Measurements from ENCODE around the gene HIP1. TPM values are rescaled to one million over a fixed set of nuclear protein-coding genes. Genes with fewer than 3 reads are reported as not detected.

HIP1 gene
- total and polyA plus RNA-seq, 2 of the 13 experiments (the other 11 are each of a cell fraction or from before 2014, with no cell fraction given), result 4.5 to 6.2 TPM

DNA sequence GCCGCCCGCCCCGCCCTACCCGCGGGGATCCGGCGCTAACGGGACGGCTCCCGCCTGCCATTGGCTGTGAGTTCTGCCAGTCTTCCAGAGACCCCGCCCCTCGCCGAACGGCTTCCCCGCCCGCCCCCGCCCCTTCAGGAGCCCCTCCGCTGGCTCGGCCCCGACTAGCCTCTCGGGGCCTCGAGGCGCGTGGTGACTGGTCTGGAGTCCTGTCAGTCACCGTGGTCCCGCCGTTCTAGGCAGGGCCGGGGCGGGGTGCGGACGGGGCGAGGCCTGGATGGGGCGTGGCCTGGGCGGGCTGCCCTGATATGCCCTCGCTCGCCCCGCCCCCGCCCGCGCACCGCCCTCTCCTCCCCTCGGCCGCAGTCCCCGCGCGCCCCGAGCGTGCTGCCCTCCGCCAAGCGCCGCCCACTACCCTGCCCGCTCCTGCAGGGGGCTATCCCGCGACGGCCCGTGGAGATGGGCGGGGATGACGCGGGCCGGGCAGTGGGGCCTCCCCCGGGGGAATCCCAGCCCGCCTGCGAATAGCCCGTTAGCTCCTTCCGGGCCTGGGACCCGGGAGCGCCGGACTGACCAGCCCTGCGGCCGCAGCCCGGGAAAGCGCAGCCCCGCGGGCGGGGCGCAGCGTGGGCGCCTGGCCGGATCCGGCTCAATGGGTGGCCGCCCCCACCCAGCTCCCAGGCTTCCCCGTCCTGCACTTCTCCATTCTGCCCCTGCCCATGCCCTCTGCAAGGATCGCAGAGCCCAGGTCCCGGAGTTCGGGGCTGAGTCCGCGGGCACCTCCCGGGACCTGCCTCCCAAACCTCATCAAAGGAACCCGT lies 444 bp upstream of the HIP1 start (continued):
- no peak for TF ChIP-seq PPARG (CRISPR knock-in tag; conservative IDR thresholded peaks at IDR 0.05)
- 0 out of 2 replicates have a peak, but pooled peaks have one; percentile 21 for TF ChIP-seq ZBTB7B (CRISPR knock-in tag; IDR thresholded peaks at IDR 0.05)
- TF ChIP-seq GABPB1 (CRISPR knock-in tag; IDR thresholded peaks at IDR 0.05), result peak; percentile 86
- no peak for TF ChIP-seq SKI (IDR thresholded peaks at IDR 0.05; ENCODE audit: partially characterized antibody)
- TF ChIP-seq, protein P1, sequence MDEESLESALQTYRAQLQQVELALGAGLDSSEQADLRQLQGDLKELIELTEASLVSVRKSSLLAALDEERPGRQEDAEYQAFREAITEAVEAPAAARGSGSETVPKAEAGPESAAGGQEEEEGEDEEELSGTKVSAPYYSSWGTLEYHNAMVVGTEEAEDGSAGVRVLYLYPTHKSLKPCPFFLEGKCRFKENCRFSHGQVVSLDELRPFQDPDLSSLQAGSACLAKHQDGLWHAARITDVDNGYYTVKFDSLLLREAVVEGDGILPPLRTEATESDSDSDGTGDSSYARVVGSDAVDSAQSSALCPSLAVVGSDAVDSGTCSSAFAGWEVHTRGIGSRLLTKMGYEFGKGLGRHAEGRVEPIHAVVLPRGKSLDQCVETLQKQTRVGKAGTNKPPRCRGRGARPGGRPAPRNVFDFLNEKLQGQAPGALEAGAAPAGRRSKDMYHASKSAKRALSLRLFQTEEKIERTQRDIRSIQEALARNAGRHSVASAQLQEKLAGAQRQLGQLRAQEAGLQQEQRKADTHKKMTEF (CRISPR knock-in tag; IDR thresholded peaks at IDR 0.05), result peak; percentile 40; the same call in 1 of the 2 replicates
- peak; percentile 20; the same call in 1 of the 2 replicates for TF ChIP-seq ZNF788 (CRISPR knock-in tag; IDR thresholded peaks at IDR 0.05; ENCODE audit: borderline replicate concordance)
- no peak for TF ChIP-seq ZNF253 (CRISPR knock-in tag; IDR thresholded peaks at IDR 0.05; ENCODE audit: borderline replicate concordance)
- TF ChIP-seq RAD21 (CRISPR knock-in tag; IDR thresholded peaks at IDR 0.05), result peak; percentile 45
- TF ChIP-seq PHF21A (CRISPR knock-in tag; IDR thresholded peaks at IDR 0.05), result peak; percentile 81; the same call in 1 of the 2 replicates
- TF ChIP-seq GABPA (IDR thresholded peaks at IDR 0.05; ENCODE audit: low read depth, low read length), result peak; percentile 15; the same call in 1 of the 2 replicates
- peak; percentile 33; the same call in 1 of the 2 replicates for TF ChIP-seq GABPA (CRISPR knock-in tag; IDR thresholded peaks at IDR 0.05; ENCODE audit: low read depth)
- TF ChIP-seq EHMT2 (IDR thresholded peaks at IDR 0.05; ENCODE audit: borderline replicate concordance, low read depth, low read length), result no peak
- TF ChIP-seq HES4 (CRISPR knock-in tag; IDR thresholded peaks at IDR 0.05; ENCODE audit: borderline replicate concordance), result 0 out of 2 replicates have a peak, but pooled peaks have one; percentile 17
- peak; percentile 47; the same call in 1 of the 2 replicates for TF ChIP-seq KDM5B (CRISPR knock-in tag; IDR thresholded peaks at IDR 0.05; ENCODE audit: borderline replicate concordance)
- no peak for TF ChIP-seq RFX3 (CRISPR knock-in tag; IDR thresholded peaks at IDR 0.05)
- no peak for TF ChIP-seq HOXA5 (CRISPR knock-in tag; IDR thresholded peaks at IDR 0.05)
- TF ChIP-seq AGO2 (optimal IDR thresholded peaks at IDR 0.05; ENCODE audit: low read depth, low read length), result peak; percentile 29
- TF ChIP-seq, protein P2, sequence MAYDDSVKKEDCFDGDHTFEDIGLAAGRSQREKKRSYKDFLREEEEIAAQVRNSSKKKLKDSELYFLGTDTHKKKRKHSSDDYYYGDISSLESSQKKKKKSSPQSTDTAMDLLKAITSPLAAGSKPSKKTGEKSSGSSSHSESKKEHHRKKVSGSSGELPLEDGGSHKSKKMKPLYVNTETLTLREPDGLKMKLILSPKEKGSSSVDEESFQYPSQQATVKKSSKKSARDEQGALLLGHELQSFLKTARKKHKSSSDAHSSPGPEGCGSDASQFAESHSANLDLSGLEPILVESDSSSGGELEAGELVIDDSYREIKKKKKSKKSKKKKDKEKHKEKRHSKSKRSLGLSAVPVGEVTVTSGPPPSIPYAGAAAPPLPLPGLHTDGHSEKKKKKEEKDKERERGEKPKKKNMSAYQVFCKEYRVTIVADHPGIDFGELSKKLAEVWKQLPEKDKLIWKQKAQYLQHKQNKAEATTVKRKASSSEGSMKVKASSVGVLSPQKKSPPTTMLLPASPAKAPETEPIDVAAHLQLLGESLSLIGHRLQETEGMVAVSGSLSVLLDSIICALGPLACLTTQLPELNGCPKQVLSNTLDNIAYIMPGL (CRISPR knock-in tag; IDR thresholded peaks at IDR 0.05; ENCODE audit: borderline replicate concordance in 1 of 2, low read depth in 1 of 2), result peak in 1 of 2 experiments; percentile 39; a peak in 1 of 4 replicates
- TF ChIP-seq SRF (IDR thresholded peaks at IDR 0.05; ENCODE audit: low read depth, low read length), result no peak
- TF ChIP-seq SPEN (CRISPR knock-in tag; IDR thresholded peaks at IDR 0.05; ENCODE audit: low read depth), result peak; percentile 39
- peak; percentile 75; the same call in 1 of the 2 replicates for TF ChIP-seq RELA (CRISPR knock-in tag; IDR thresholded peaks at IDR 0.05)
- TF ChIP-seq XRCC5 (optimal IDR thresholded peaks at IDR 0.05; ENCODE audit: low read length), result peak; percentile 22
- no peak for TF ChIP-seq MAFK (conservative IDR thresholded peaks at IDR 0.05 in 1 of 2, IDR thresholded peaks at IDR 0.05 in 1 of 2; ENCODE audit: low read length in 2 of 2)
- TF ChIP-seq GTF3A (CRISPR knock-in tag; conservative IDR thresholded peaks at IDR 0.05), result no peak
- peak; percentile 14; the same call in 1 of the 2 replicates for TF ChIP-seq YEATS4 (CRISPR knock-in tag; IDR thresholded peaks at IDR 0.05; ENCODE audit: borderline replicate concordance)

Data from HepG2 (cell line).